Osteoblast (primary cell): ENCODE measurements around the gene FAM43B. TPM values are rescaled to one million over a fixed set of nuclear protein-coding genes. Genes with fewer than 3 reads are reported as not detected.

Experiments
- DNase-seq: peaks from one replicate; pipeline ENCODE4 v3.0.0; 2011; ENCODE audit warnings: low spot score, mixed read lengths; ENCODE audit not compliant: insufficient read length; ENCODE audit errors: missing footprints
- H2AFZ ChIP-seq: 2 replicates; pipeline ENCODE4 v1.6.0; 2011; ENCODE audit warnings: mild to moderate bottlenecking, low read length
- H3K27ac ChIP-seq: 2 replicates; pipeline ENCODE4 v1.5.1; 2011; ENCODE audit warnings: mild to moderate bottlenecking, low read depth, low read length, moderate library complexity
- H3K27me3 ChIP-seq: 2 replicates; pipeline ENCODE4 v1.6.0; 2012; ENCODE audit warnings: mild to moderate bottlenecking, control low read depth, inconsistent platforms, low read length, moderate library complexity; ENCODE audit not compliant: insufficient read depth
- H3K36me3 ChIP-seq: 2 replicates; pipeline ENCODE4 v1.5.1; 2011; ENCODE audit warnings: mild to moderate bottlenecking, low read length, control low read depth, moderate library complexity; ENCODE audit not compliant: insufficient read depth
- H3K4me1 ChIP-seq: 2 replicates; pipeline ENCODE4 v1.5.1; 2011; ENCODE audit warnings: mild to moderate bottlenecking, low read length, control low read depth, moderate library complexity; ENCODE audit not compliant: insufficient read depth
- H3K4me2 ChIP-seq: 2 replicates; pipeline ENCODE4 v1.6.0; 2011; ENCODE audit warnings: mild to moderate bottlenecking, low read length; ENCODE audit not compliant: insufficient read depth
- H3K4me3 ChIP-seq: fragments of 200-600 bp; sonication (generic); 3 replicates; pipeline ENCODE4 v1.5.1; 2012; ENCODE audit warnings: mild to moderate bottlenecking, low read length, inconsistent platforms; ENCODE audit not compliant: insufficient read depth
- H3K79me2 ChIP-seq: 2 replicates; pipeline ENCODE4 v1.6.0; 2012; ENCODE audit warnings: mild to moderate bottlenecking, low read length, control low read depth, inconsistent platforms; ENCODE audit not compliant: insufficient read depth
- H3K9me3 ChIP-seq: 2 replicates; pipeline ENCODE4 v1.5.1; 2011; ENCODE audit warnings: low read depth, low read length, control low read depth
- H4K20me1 ChIP-seq: 2 replicates; pipeline ENCODE4 v1.6.0; 2012; ENCODE audit warnings: mild to moderate bottlenecking, low read length, control low read depth; ENCODE audit not compliant: insufficient read depth
- total RNA-seq: library from RNA; depleted of rRNA; stranded (reverse); fragments of >200 nt; gene quantifications from 2 replicates; pipeline ENCODE4 v1.2.3, GENCODE V29; 2012
- TF ChIP-seq, protein P1 (sequence below): IDR thresholded peaks from 2 replicates; pipeline ENCODE4 v1.5.1; 2011; ENCODE audit warnings: mild to moderate bottlenecking, low read depth, low read length, moderate library complexity; ENCODE audit errors: extremely low read depth

FAM43B gene
- total RNA-seq, 1 donor: under 0.01 TPM

DNA sequence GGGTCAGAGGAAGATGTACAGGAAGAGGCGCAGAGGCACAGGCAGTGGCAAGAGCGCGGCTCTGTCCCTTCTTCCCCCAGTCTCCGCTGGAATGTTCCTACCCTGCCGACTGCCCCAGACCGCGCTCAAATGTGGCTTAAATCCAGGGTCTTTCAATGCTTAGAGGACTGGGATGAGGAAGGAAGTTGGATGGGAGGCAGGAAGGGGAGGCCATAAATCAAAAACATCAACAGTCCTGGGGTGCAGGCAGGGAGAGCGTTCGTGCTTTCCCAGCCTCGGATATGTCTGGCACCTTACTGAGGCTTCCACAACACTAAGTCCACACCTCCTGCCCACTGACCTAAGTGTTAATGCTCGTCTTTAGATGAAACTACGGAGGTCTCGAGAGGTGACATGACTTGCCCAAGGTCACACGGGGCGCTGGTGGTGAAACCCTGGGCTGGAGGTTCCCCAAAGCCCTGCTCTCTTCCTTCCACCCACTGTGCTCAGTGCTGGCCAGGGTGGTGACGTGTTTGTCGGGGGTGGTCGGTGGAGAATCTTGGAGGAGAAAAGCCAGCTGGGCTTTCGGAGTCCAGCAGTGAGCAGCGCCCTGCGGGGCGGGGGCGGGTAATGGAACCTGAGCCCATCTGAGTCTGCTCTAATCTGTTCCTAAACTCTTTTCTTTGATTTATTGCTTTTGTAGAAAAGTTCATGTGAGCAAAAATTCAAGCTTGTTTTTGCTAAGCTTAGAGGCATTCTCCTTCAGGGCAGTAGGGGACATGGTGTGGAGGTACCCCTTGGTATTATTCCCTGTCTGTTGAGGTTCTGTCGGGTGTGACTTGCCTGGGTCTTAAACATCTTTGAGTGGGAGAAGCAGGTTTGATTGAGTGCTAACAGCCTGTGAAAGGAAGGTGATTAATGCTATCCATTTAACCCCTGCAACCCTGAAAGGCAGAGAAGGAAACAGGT is 37.2 kb downstream of the FAM43B start:
- DNase-seq: peak; percentile 89
- peak overlapping the region; percentile 63 for H3K4me2 ChIP-seq
- no peaks in the 10 kb centered on the region for H3K27me3 ChIP-seq
- H3K27ac ChIP-seq: peak overlapping the region; percentile 3
- TF ChIP-seq, protein P1, sequence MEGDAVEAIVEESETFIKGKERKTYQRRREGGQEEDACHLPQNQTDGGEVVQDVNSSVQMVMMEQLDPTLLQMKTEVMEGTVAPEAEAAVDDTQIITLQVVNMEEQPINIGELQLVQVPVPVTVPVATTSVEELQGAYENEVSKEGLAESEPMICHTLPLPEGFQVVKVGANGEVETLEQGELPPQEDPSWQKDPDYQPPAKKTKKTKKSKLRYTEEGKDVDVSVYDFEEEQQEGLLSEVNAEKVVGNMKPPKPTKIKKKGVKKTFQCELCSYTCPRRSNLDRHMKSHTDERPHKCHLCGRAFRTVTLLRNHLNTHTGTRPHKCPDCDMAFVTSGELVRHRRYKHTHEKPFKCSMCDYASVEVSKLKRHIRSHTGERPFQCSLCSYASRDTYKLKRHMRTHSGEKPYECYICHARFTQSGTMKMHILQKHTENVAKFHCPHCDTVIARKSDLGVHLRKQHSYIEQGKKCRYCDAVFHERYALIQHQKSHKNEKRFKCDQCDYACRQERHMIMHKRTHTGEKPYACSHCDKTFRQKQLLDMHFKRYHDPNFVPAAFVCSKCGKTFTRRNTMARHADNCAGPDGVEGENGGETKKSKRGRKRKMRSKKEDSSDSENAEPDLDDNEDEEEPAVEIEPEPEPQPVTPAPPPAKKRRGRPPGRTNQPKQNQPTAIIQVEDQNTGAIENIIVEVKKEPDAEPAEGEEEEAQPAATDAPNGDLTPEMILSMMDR: no peak
- no peaks in the 10 kb centered on the region for H3K36me3 ChIP-seq
- peaks cover 29% of the 10 kb centered on the region for H3K4me1 ChIP-seq
- H4K20me1 ChIP-seq: no peaks in the 10 kb centered on the region
- peak overlapping the region; percentile 56 for H3K4me3 ChIP-seq
- no peaks in the 10 kb centered on the region for H3K79me2 ChIP-seq
- H3K9me3 ChIP-seq: no peaks in the 10 kb centered on the region
- H2AFZ ChIP-seq: peak overlapping the region; percentile 86

DNA sequence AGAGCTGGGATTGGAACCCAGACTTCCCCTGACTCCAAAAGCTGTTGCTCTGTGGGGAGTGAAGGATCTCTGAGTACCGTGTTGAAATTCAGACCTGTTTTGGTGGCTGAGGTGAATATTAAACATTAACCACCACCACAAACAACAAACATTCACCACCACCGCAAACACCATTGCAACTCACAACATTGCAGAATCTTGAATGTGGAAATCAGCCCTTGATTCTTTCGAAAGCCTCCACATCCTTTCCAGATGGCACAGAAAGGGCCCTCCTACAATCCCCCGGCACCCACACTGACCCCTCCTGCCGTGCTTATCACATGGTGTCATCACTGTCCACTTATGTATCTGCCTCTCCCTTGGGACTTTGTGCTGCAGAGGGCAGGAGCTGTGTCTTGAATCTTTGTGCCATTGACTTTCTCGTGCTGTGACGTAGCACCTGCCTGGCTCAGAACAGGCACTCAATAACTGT is 38.0 kb downstream of the FAM43B start:
- H3K36me3 ChIP-seq: no peaks in the 10 kb centered on the region
- peak overlapping the region; percentile 11 for H2AFZ ChIP-seq
- no peaks in the 10 kb centered on the region for H3K27me3 ChIP-seq
- peak overlapping the region; percentile 56 for H3K4me3 ChIP-seq
- no peaks in the 10 kb centered on the region for H3K79me2 ChIP-seq
- H4K20me1 ChIP-seq: no peaks in the 10 kb centered on the region
- H3K4me2 ChIP-seq: peak overlapping the region; percentile 63
- no peak overlapping the region for H3K27ac ChIP-seq
- H3K4me1 ChIP-seq: peaks cover 29% of the 10 kb centered on the region
- TF ChIP-seq, protein P1: no peak
- peak; percentile 77 for DNase-seq
- no peaks in the 10 kb centered on the region for H3K9me3 ChIP-seq

DNA sequence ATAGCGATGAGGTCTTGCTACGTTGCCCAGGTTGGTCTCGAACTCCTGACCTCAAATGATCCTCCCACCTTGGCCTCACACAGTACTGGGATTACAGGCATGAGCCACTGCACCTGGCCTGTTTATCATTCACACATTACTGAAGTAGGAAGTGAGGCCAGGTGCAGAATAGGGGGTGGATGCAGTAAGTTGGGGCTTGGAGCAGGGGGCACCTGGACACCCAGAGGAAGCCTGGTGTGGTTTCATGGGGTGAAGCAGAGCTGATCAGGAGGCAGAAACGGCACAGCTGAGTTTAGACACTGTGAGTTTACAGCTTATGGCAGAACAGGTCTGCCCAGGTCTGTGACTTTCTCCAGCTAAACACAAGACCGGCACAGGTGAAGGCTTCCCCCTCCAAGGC is 41.4 kb downstream of the FAM43B start:
- Histone ChIP-seq H3K79me2 (no peaks in the 10 kb centered on the region), H3K36me3 (no peaks in the 10 kb centered on the region), H4K20me1 (no peaks in the 10 kb centered on the region), H2AFZ (no peak overlapping the region), H3K27ac (no peak overlapping the region), H3K9me3 (no peaks in the 10 kb centered on the region), H3K27me3 (no peaks in the 10 kb centered on the region), H3K4me3 (no peak overlapping the region), H3K4me1 (peaks cover 20% of the 10 kb centered on the region), H3K4me2 (no peak overlapping the region)
- TF ChIP-seq, protein P1: no peak
- DNase-seq: no peak

DNA sequence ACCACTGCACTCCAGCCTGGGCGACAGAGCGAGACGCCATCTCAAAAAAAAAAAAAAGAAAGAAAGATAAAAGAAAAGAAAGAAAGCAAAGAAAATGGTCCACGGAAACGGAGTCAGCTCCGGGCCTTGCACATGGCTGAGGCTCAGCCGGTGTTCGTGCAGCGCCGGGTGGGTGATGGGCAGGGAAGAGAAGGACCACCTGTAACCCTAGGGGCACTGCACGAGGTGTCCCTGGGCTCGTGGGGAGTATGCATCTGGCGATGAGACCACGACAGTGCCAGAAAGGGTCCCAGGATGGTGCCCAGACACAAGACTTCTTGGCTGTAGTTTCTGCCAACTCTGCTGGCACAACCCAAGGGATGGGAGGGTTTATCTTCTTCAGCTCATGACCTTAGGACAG is 42.4 kb downstream of the FAM43B start:
- H3K36me3 ChIP-seq: no peaks in the 10 kb centered on the region
- H3K4me1 ChIP-seq: peaks cover 10% of the 10 kb centered on the region
- no peak overlapping the region for H3K4me2 ChIP-seq
- H3K9me3 ChIP-seq: no peaks in the 10 kb centered on the region
- H4K20me1 ChIP-seq: no peaks in the 10 kb centered on the region
- no peak overlapping the region for H3K4me3 ChIP-seq
- H3K27ac ChIP-seq: no peak overlapping the region
- TF ChIP-seq, protein P1: no peak
- H3K27me3 ChIP-seq: no peaks in the 10 kb centered on the region
- H2AFZ ChIP-seq: no peak overlapping the region
- no peaks in the 10 kb centered on the region for H3K79me2 ChIP-seq
- peak; percentile 15 for DNase-seq
